T-helper 1 cell treated with Interleukin-12 subunit alpha and Interleukin-12 subunit beta and Interleukin-4 antibody, amounts not matched to agents 30 μg/mL and 1 μg/mL, for 36 hours (primary cell): Measurements from ENCODE around the gene PACRG.

Source experiments
- H3K27ac Mint-ChIP-seq: one replicate; pipeline ENCODE4 v1.8.0; 2021; ENCODE audit warnings: mild to moderate bottlenecking, mixed read lengths
- H3K27me3 Mint-ChIP-seq: one replicate; pipeline ENCODE4 v1.8.0; 2021; ENCODE audit warnings: low read depth, mixed read lengths
- H3K36me3 Mint-ChIP-seq: one replicate; pipeline ENCODE4 v1.8.0; 2021; ENCODE audit warnings: low read depth, mixed read lengths
- H3K4me1 Mint-ChIP-seq: one replicate; pipeline ENCODE4 v1.8.0; 2021; ENCODE audit warnings: low read depth, mixed read lengths
- H3K4me3 Mint-ChIP-seq: one replicate; pipeline ENCODE4 v1.8.0; 2021; ENCODE audit warnings: mild to moderate bottlenecking, moderate library complexity, mixed read lengths
- H3K9me3 Mint-ChIP-seq: one replicate; pipeline ENCODE4 v1.8.0; 2021; ENCODE audit warnings: mixed read lengths

PACRG gene

DNA sequence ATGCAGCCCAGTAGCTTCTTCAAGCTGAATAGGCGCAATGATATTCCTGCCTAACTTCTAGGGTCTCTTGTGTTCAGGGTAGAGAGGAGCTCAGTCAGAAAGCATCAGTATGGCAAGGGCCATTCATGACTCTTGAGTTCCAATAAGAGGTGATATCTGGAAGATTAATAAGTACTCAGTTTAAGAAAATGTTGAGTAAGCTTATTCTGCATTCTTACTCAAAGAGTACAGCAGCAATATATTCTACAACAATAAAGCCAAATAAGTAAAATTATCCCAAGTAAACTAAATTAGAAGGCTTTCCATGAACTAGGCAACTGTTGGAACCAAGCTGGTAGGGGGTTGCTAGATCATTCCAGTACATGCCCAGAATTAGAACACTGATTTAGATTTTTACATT lies 303.2 kb downstream of the PACRG start:
- Mint-ChIP-seq H3K27ac (no peak overlapping the region), H3K4me3 (no peak overlapping the region), H3K36me3 (no peaks in the 10 kb centered on the region), H3K27me3 (no peaks in the 10 kb centered on the region), H3K4me1 (no peaks in the 10 kb centered on the region), H3K9me3 (peaks cover 23% of the 10 kb centered on the region)

- H3K4me3 Mint-ChIP-seq: no peak overlapping the region
- peaks cover 22% of the 10 kb centered on the region for H3K9me3 Mint-ChIP-seq
- H3K27me3 Mint-ChIP-seq: no peaks in the 10 kb centered on the region
- no peaks in the 10 kb centered on the region for H3K36me3 Mint-ChIP-seq
- no peaks in the 10 kb centered on the region for H3K4me1 Mint-ChIP-seq
- no peak overlapping the region for H3K27ac Mint-ChIP-seq
Observed at GRCh38 chr6:163031931-163032330, 304.2 kb downstream of the PACRG start.

DNA sequence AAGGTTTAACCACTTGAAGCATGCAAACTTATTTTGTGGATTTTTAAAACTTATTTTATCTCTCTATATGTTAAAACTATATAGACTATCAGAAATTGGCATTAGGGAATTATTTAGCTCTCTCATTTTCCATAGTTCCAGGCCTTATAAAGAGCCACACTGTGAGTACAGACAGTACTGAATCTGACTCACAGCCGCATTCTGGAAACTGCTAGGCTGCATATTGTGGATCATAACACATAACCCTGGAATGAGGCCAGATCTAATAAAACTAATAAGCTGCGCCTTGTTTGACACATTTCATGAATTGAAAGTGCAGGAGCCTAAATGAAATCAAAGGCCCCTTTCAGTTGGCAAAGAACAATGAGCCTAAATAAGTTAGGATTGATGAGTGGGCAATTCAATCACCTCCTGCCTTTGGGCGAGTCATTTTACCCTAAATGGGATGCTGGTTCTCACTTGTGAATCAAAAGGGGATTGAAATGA lies 308.4 kb downstream of the PACRG start:
- H3K27ac Mint-ChIP-seq: no peak overlapping the region
- no peaks in the 10 kb centered on the region for H3K4me1 Mint-ChIP-seq
- peaks cover 22% of the 10 kb centered on the region for H3K9me3 Mint-ChIP-seq
- H3K36me3 Mint-ChIP-seq: no peaks in the 10 kb centered on the region
- H3K4me3 Mint-ChIP-seq: no peak overlapping the region
- H3K27me3 Mint-ChIP-seq: no peaks in the 10 kb centered on the region

GRCh38 chr6:163038317-163038716 lies 310.5 kb downstream of the PACRG start:
- Mint-ChIP-seq H3K27me3 (no peaks in the 10 kb centered on the region), H3K27ac (no peak overlapping the region)

DNA sequence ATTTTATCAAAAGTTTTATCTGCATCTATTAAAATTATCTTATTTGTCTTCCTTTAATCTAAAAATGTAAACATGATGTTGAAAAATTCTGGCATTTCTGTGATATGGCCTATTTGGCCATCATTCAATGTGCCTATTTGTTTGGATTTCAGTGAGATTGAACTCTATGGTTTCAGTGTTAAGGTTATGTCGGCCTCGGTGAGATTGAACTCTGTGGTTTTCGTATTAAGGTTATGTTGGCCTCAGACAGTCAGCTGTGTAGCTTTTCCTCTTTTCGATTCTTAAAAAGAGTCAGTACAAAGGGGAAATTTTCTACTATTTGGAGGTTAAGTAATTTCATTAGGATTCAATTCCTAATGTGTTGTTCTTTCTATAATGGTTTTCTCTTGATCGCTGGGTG lies 320.6 kb downstream of the PACRG start:
- Mint-ChIP-seq H3K27me3 (no peaks in the 10 kb centered on the region), H3K36me3 (no peaks in the 10 kb centered on the region), H3K27ac (no peak overlapping the region), H3K9me3 (peaks cover 14% of the 10 kb centered on the region), H3K4me1 (no peaks in the 10 kb centered on the region), H3K4me3 (no peak overlapping the region)

More at GRCh38 chr6:163038317-163038716, 310.5 kb downstream of the PACRG start:
- H3K4me1 Mint-ChIP-seq: no peaks in the 10 kb centered on the region
- H3K4me3 Mint-ChIP-seq: no peak overlapping the region
- no peaks in the 10 kb centered on the region for H3K36me3 Mint-ChIP-seq
- peaks cover 18% of the 10 kb centered on the region for H3K9me3 Mint-ChIP-seq

GRCh38 chr6:163053667-163054344 lies 326.0 kb downstream of the PACRG start:
- Mint-ChIP-seq H3K36me3 (no peaks in the 10 kb centered on the region), H3K27me3 (no peaks in the 10 kb centered on the region), H3K9me3 (peaks cover 15% of the 10 kb centered on the region), H3K4me3 (no peak overlapping the region), H3K27ac (no peak overlapping the region), H3K4me1 (no peaks in the 10 kb centered on the region)

DNA sequence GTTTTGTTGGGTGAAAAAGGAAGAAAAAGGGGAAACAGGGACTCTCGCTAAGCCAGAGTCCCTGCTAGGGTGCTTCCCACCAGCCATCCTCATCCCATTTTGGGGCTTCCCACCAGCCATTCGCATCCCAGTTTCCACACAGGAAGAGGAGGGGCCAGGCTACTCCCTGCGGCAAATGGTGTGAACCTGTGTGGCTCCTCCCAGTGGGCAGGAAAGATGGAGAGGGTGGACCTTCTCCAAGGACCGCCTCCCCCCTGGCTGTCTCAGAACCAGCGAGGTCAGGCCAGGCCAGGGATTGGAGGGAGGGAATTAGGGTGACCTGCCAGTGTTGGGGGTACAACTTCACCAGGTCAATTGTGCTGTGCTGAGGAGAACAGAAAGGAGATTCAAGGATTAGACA lies 326.9 kb downstream of the PACRG start:
- Mint-ChIP-seq H3K9me3 (peaks cover 15% of the 10 kb centered on the region), H3K36me3 (no peaks in the 10 kb centered on the region), H3K4me3 (no peak overlapping the region), H3K4me1 (no peaks in the 10 kb centered on the region), H3K27me3 (no peaks in the 10 kb centered on the region), H3K27ac (no peak overlapping the region)

DNA sequence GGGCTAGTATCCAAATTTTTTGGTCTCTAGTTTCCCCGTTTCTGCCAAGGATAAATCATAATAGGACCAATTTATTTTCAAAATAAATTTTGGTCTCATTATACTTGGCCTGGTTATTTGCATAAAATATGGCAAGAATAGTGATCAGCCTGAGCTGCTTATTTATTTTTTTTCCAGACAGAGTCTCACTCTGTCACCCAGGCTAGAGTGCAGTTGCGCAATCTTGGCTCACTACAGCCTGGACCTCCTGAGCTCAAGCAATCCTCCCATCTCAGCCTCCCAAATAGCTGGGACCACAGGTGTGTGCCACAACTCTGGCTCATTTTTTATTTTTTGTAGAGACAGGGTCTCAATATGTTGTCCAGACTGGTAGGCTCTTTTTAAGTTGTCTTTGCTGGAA lies 329.5 kb downstream of the PACRG start:
- peaks cover 15% of the 10 kb centered on the region for H3K9me3 Mint-ChIP-seq
- no peaks in the 10 kb centered on the region for H3K27me3 Mint-ChIP-seq
- no peak overlapping the region for H3K4me3 Mint-ChIP-seq
- no peaks in the 10 kb centered on the region for H3K36me3 Mint-ChIP-seq
- H3K27ac Mint-ChIP-seq: no peak overlapping the region
- H3K4me1 Mint-ChIP-seq: no peaks in the 10 kb centered on the region

GRCh38 chr6:163062790-163063189 lies 335.0 kb downstream of the PACRG start:
- Mint-ChIP-seq H3K36me3 (no peaks in the 10 kb centered on the region), H3K27me3 (no peaks in the 10 kb centered on the region)

GRCh38 chr6:163063561-163063960 lies 335.8 kb downstream of the PACRG start:
- no peak overlapping the region for H3K27ac Mint-ChIP-seq
- H3K4me3 Mint-ChIP-seq: no peak overlapping the region
- peaks cover 4% of the 10 kb centered on the region for H3K9me3 Mint-ChIP-seq
- H3K36me3 Mint-ChIP-seq: no peaks in the 10 kb centered on the region
- H3K4me1 Mint-ChIP-seq: no peaks in the 10 kb centered on the region
- no peaks in the 10 kb centered on the region for H3K27me3 Mint-ChIP-seq

More at GRCh38 chr6:163062790-163063189, 335.0 kb downstream of the PACRG start:
- no peak overlapping the region for H3K27ac Mint-ChIP-seq
- peaks cover 4% of the 10 kb centered on the region for H3K9me3 Mint-ChIP-seq
- no peaks in the 10 kb centered on the region for H3K4me1 Mint-ChIP-seq
- H3K4me3 Mint-ChIP-seq: no peak overlapping the region

DNA sequence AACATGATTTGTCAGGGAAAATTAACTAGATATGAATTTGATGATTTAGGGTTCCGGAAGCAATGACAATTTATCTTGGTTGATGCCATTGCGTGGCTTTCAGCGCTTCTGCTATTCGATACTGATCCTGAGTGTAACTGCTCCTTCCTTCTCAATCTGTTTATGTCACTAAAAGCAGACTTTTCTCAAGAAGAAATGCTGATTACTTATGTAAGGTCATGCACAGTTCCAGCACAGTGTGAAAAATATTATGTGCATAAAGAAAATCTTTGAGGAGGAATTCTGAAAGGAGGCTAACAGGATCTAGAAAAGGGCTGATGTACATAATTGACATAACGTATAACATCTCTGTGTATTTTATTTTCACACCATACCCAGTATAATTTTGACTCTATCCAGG lies 336.6 kb downstream of the PACRG start:
- H3K4me3 Mint-ChIP-seq: no peak overlapping the region
- peaks cover 4% of the 10 kb centered on the region for H3K9me3 Mint-ChIP-seq
- no peak overlapping the region for H3K27ac Mint-ChIP-seq
- H3K4me1 Mint-ChIP-seq: no peaks in the 10 kb centered on the region
- no peaks in the 10 kb centered on the region for H3K36me3 Mint-ChIP-seq
- H3K27me3 Mint-ChIP-seq: no peaks in the 10 kb centered on the region

DNA sequence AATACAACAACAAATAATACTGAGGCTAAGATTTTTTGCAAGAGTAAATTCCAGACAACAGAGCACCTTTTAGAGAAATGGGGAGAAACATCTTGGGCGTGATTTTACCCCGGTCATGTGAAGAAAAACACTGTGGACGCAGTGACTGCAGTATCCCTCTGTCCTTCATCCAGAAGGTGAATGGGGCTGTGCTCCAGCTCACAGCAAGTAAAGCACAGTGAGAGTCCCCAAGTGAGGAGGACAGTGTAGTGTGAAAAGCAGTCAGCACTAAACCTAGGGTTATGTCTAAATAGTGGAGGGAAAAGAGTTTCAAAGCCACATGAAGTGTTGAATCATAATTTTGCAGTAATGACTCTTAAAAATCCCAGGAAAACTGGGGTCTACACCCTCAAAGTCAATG lies 338.4 kb downstream of the PACRG start:
- Mint-ChIP-seq H3K27me3 (no peaks in the 10 kb centered on the region), H3K27ac (no peak overlapping the region), H3K9me3 (peaks cover 4% of the 10 kb centered on the region), H3K4me1 (no peaks in the 10 kb centered on the region), H3K36me3 (no peaks in the 10 kb centered on the region), H3K4me3 (no peak overlapping the region)

GRCh38 chr6:163077134-163077533 lies 349.4 kb downstream of the PACRG start:
- H3K27me3 Mint-ChIP-seq: no peaks in the 10 kb centered on the region
- H3K9me3 Mint-ChIP-seq: no peaks in the 10 kb centered on the region
- no peak overlapping the region for H3K4me3 Mint-ChIP-seq
- no peaks in the 10 kb centered on the region for H3K36me3 Mint-ChIP-seq
- no peak overlapping the region for H3K27ac Mint-ChIP-seq
- H3K4me1 Mint-ChIP-seq: no peaks in the 10 kb centered on the region

- Mint-ChIP-seq H3K4me1 (no peaks in the 10 kb centered on the region), H3K36me3 (no peaks in the 10 kb centered on the region), H3K27me3 (no peaks in the 10 kb centered on the region), H3K9me3 (no peaks in the 10 kb centered on the region), H3K27ac (no peak overlapping the region), H3K4me3 (no peak overlapping the region)
Observed at GRCh38 chr6:163078712-163079111, 350.9 kb downstream of the PACRG start.

- Mint-ChIP-seq H3K4me1 (no peaks in the 10 kb centered on the region), H3K9me3 (no peaks in the 10 kb centered on the region), H3K27me3 (no peaks in the 10 kb centered on the region), H3K27ac (no peak overlapping the region), H3K36me3 (no peaks in the 10 kb centered on the region), H3K4me3 (no peak overlapping the region)
Observed at GRCh38 chr6:163080228-163080627, 352.5 kb downstream of the PACRG start.

GRCh38 chr6:163083141-163083540 lies 355.4 kb downstream of the PACRG start:
- no peaks in the 10 kb centered on the region for H3K9me3 Mint-ChIP-seq
- no peaks in the 10 kb centered on the region for H3K4me1 Mint-ChIP-seq
- no peaks in the 10 kb centered on the region for H3K27me3 Mint-ChIP-seq
- no peak overlapping the region for H3K27ac Mint-ChIP-seq
- H3K36me3 Mint-ChIP-seq: no peaks in the 10 kb centered on the region
- H3K4me3 Mint-ChIP-seq: no peak overlapping the region
